Measurements from ENCODE around the gene RNF166. TPM values are rescaled to one million over a fixed set of nuclear protein-coding genes. Genes with fewer than 3 reads are reported as not detected.

The RNF166 gene
- total RNA-seq, 1 donor from 2014 or later, result 21.4 TPM

DNA sequence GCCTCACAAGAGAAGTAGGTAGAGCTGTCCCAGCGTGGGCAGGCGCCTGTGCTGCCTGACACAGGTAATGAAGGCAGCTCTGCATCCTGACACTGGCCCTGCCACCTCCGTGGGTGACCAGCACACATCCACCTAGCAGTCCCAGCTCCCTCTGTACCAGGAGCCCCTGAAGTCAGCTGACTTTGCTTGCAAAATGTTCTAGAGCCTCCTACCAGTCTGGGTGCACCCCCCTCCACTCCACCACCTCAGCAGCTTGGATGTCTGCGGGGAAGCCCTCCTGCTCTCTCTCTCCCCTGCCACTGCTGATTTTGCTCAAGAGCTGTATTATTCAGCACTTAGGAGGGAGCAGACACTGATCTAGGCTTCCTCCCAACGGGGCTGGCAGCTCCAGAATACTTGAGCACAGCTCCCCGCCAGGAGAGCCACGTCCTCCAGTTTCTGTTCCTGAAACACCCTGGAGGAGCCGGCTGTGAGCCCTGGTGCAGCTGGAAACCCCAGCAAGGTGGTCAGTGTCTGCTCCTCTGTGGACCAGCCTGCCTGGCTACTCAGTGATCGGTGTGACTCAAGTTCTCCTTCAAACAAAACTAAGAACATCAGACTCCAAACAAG lies 1.0 kb downstream of the RNF166 start:
- TF ChIP-seq, protein P1, sequence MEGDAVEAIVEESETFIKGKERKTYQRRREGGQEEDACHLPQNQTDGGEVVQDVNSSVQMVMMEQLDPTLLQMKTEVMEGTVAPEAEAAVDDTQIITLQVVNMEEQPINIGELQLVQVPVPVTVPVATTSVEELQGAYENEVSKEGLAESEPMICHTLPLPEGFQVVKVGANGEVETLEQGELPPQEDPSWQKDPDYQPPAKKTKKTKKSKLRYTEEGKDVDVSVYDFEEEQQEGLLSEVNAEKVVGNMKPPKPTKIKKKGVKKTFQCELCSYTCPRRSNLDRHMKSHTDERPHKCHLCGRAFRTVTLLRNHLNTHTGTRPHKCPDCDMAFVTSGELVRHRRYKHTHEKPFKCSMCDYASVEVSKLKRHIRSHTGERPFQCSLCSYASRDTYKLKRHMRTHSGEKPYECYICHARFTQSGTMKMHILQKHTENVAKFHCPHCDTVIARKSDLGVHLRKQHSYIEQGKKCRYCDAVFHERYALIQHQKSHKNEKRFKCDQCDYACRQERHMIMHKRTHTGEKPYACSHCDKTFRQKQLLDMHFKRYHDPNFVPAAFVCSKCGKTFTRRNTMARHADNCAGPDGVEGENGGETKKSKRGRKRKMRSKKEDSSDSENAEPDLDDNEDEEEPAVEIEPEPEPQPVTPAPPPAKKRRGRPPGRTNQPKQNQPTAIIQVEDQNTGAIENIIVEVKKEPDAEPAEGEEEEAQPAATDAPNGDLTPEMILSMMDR (IDR thresholded peaks at IDR 0.05; ENCODE audit: unreplicated experiment), result no peak
- H3K4me3 Mint-ChIP-seq, result peak overlapping the region; percentile 80
- H3K36me3 Mint-ChIP-seq, result no peaks in the 10 kb centered on the region
- peaks cover 21% of the 10 kb centered on the region for H3K4me1 Mint-ChIP-seq
- no peaks in the 10 kb centered on the region for H3K9me3 Mint-ChIP-seq
- H3K27ac Mint-ChIP-seq, result peak overlapping the region; percentile 71
- DNase-seq (ENCODE audit: low spot score in 2 of 2, unreplicated experiment in 2 of 2), result no peak
- H3K27me3 Mint-ChIP-seq (ENCODE audit: low read depth), result no peaks in the 10 kb centered on the region

DNA sequence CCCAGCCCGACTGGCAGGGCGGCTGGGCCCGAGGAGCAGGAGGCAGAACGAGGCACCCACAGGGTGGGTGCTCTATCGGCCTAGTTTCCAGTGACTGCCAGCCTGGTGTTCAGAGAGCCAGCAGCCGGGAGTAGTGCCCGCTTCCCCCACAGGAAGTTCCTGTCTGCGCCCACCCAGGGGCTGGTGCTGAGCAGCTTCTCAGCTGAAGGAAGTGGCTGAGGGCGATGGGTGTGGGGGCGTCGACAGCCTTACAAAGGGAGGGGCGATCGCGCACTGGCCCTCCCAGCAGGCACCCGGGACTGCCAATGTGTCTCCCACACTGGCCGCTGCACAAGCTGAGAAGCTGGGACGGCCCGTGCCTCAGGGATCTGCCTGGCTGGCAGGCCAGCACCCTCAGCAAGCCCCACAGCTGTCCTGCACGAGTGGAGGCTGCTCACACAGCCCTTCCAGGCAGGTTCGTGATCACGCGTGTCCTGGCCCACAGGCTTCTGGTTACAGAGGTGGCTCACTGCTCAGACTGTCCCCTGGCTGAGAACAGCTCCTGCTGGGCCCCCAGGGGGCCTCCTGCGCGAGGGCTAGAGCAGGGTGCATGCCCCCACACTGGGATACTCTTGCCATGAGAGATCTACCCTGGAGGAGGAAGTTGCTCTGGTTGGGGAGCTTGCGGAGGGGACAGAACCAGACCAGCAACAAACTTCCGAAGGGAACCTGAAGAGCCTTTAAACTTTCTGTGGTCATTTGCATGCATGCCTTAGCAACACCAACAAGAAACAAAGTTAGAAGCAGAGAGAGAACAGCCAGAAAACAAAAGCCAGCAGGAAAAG lies 2.5 kb downstream of the RNF166 start:
- H3K4me3 Mint-ChIP-seq, result peak overlapping the region; percentile 80
- no peak for DNase-seq (ENCODE audit: low spot score in 2 of 2, unreplicated experiment in 2 of 2)
- no peaks in the 10 kb centered on the region for H3K27me3 Mint-ChIP-seq (ENCODE audit: low read depth)
- no peaks in the 10 kb centered on the region for H3K9me3 Mint-ChIP-seq
- TF ChIP-seq, protein P1 (IDR thresholded peaks at IDR 0.05; ENCODE audit: unreplicated experiment), result no peak
- H3K4me1 Mint-ChIP-seq, result peaks cover 21% of the 10 kb centered on the region
- H3K36me3 Mint-ChIP-seq, result no peaks in the 10 kb centered on the region
- no peak overlapping the region for H3K27ac Mint-ChIP-seq

DNA sequence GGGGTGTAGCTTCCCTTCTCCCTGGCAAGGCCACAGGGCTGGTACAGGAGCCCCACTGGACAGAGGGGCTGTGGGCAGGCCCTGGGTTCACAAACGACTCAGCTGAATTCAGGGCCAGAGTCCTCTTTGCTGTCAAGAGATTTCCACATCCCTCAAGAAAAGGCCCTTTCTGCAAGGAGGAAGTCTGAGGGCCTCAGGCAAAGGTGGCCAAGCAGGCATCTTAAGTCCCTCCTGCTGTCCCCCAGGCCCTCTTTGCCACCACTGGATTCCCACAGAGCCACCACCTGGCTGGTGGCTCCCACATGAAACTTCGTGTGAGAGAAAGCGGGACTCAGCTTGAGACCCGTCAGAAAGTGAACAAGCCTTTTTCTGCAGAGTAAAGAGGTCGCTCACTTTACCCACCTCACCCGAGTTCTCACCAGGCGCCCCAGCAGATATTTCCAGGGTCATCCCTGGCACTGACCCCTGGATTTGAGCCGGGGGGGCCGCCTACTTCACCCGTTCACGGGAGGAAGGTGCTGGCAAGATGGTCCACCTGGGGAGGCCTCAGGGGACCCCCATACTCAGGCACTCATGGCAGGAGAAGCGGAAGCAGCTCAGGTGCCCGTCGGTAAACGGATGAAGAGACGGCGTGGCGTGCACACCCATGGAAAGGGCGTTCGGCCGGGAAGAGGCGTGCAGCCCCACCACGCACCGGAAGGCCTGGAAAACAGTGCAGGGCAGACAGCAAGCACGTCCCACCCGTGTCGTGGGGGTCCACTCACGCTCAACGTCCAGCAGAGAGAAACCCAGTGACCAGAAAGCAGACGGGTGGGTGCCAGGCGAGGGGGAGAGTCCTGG lies 3.6 kb downstream of the RNF166 start:
- H3K4me1 Mint-ChIP-seq, result peaks cover 21% of the 10 kb centered on the region

DNA sequence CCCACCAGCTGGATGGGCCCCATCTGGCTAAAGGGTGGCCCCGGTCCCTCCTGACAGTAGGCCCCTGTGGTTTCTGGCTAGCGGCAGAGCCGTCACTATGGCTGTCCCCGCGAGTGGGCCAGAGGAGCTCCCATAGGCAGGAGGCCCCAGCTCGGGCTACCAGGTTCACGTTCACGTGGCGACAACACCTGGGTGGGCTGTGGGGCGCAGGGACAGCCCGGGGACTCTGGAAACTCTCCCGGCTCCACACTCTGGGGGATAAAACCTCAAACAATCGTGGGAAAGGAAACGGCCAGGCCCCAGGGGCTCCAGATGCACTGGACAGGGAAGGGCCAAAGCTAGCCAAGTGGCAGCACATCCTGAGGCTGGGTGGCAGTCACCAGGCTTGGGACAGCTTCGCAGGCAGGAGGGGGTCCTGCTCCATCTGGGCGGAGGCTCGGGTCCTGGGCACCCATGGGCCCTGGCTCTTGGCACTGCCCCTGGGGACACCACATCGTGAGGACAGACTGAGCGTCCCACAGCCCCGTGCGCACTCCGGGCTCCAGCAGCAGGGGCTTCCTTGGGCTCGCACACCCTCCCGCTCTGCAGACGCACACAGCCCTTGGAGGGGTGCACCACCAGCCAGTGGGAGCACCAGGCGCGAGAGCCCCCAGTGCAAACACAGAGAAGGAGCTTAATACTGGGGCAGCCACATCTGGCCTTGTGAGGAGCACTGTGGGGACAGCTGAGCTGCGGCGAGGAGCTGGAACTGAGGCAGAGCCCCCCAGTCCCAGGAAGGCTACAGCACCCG lies 4.4 kb downstream of the RNF166 start:
- TF ChIP-seq, protein P1 (IDR thresholded peaks at IDR 0.05; ENCODE audit: unreplicated experiment), result no peak
- Mint-ChIP-seq H3K36me3 (no peaks in the 10 kb centered on the region), H3K9me3 (no peaks in the 10 kb centered on the region), H3K27ac (no peak overlapping the region), H3K27me3 (ENCODE audit: low read depth) (no peaks in the 10 kb centered on the region), H3K4me1 (peaks cover 13% of the 10 kb centered on the region), H3K4me3 (no peak overlapping the region)
- DNase-seq (ENCODE audit: low spot score in 2 of 2, unreplicated experiment in 2 of 2), result no peak

More for the DNA sequence above, 3.6 kb downstream of the RNF166 start:
- Mint-ChIP-seq H3K36me3 (no peaks in the 10 kb centered on the region), H3K4me3 (no peak overlapping the region), H3K27me3 (ENCODE audit: low read depth) (no peaks in the 10 kb centered on the region), H3K27ac (no peak overlapping the region), H3K9me3 (no peaks in the 10 kb centered on the region)
- TF ChIP-seq, protein P1 (IDR thresholded peaks at IDR 0.05; ENCODE audit: unreplicated experiment), result no peak
- no peak for DNase-seq (ENCODE audit: low spot score in 2 of 2, unreplicated experiment in 2 of 2)

Measured in mesothelial cell of epicardium (in vitro differentiated cells).